ENCODE data around the gene CDC14A. TPM values are rescaled to one million over a fixed set of nuclear protein-coding genes. Genes with fewer than 3 reads are reported as not detected.

Gene CDC14A
- total and polyA plus RNA-seq, 5 experiments from 2014 or later, result 17.1 to 63.4 (median 31.5) TPM

- Mint-ChIP-seq H3K27me3 (no peaks in the 10 kb centered on the region), H3K4me3 (peak overlapping the region in 9 of 10 donors; percentile 3 to 68 (median 46)), H3K36me3 (peaks cover 18 to 31% (median 23%) of the 10 kb centered on the region in 3 donors), H3K4me1 (peaks cover 42 to 82% (median 74%) of the 10 kb centered on the region in 4 donors), H3K9me3 (peaks cover 0 to 11% (median 0%) of the 10 kb centered on the region in 9 donors), H3K27ac (peak overlapping the region; percentile 58 to 92 (median 81))
- POLR2A ChIA-PET, result interaction anchor here (1.1 to 1.8 kb wide), 4 partner anchors 9 to 35 kb away, joined by 3 to 5 read pairs (median 5); no protein-coding TSS in a partner anchor
- ATAC-seq, result peak; percentile 52 to 86
- DNase-seq, result peak in 4 of 10 donors; percentile 4 to 43 (median 24)
Observed at GRCh38 chr1:100414693-100415497, 62.6 kb downstream of the CDC14A start.

- H3K9me3 Mint-ChIP-seq, result peaks cover 0 to 11% (median 0%) of the 10 kb centered on the region in 9 donors
- peak overlapping the region in 1 of 10 donors; percentile 37 for H3K4me3 Mint-ChIP-seq
- H3K27me3 Mint-ChIP-seq, result no peaks in the 10 kb centered on the region
- POLR2A ChIA-PET, result interaction anchor here (1.1 to 1.8 kb wide), 3 partner anchors 15 to 35 kb away, joined by 3 to 5 read pairs (median 5); no protein-coding TSS in a partner anchor
- H3K36me3 Mint-ChIP-seq, result peaks cover 18 to 31% (median 23%) of the 10 kb centered on the region in 3 donors
- peaks cover 42 to 85% (median 74%) of the 10 kb centered on the region in 4 donors for H3K4me1 Mint-ChIP-seq
- peak overlapping the region in 7 of 10 donors; percentile 37 to 92 (median 81) for H3K27ac Mint-ChIP-seq
- DNase-seq (no peak), ATAC-seq (no peak)
Observed at GRCh38 chr1:100415498-100415778, 63.1 kb downstream of the CDC14A start.

GRCh38 chr1:100419072-100419471 is 66.8 kb downstream of the CDC14A start:
- Mint-ChIP-seq H3K36me3 (peaks cover 15 to 30% (median 25%) of the 10 kb centered on the region in 3 donors), H3K27me3 (no peaks in the 10 kb centered on the region), H3K4me1 (peaks cover 31 to 87% (median 69%) of the 10 kb centered on the region in 4 donors), H3K4me3 (no peak overlapping the region), H3K27ac (peak overlapping the region in 3 of 10 donors; percentile 29 to 38 (median 30)), H3K9me3 (peaks cover 0 to 11% (median 0%) of the 10 kb centered on the region in 9 donors)
- POLR2A ChIA-PET, result interaction anchor here (1.0 kb wide), 1 partner anchor 18 kb away, joined by 3 read pairs; no protein-coding TSS in a partner anchor
- no peak for ATAC-seq
- no peak for DNase-seq

GRCh38 chr1:100422065-100422464 is 69.8 kb downstream of the CDC14A start:
- DNase-seq, result no peak
- Mint-ChIP-seq H3K4me1 (peaks cover 25 to 76% (median 58%) of the 10 kb centered on the region in 4 donors), H3K27me3 (no peaks in the 10 kb centered on the region), H3K27ac (peak overlapping the region in 5 of 10 donors; percentile 15 to 94 (median 51)), H3K36me3 (peaks cover 11 to 37% (median 33%) of the 10 kb centered on the region in 3 donors), H3K4me3 (peak overlapping the region in 6 of 10 donors; percentile 4 to 62 (median 30)), H3K9me3 (peaks cover 0 to 11% (median 0%) of the 10 kb centered on the region in 9 donors)
- POLR2A ChIA-PET, result interaction anchor here (0.7 to 1.2 kb wide), 4 partner anchors 10 to 31 kb away, joined by 3 to 4 read pairs (median 3); no protein-coding TSS in a partner anchor
- ATAC-seq, result no peak

GRCh38 chr1:100423832-100424337 is 71.6 kb downstream of the CDC14A start:
- H3K27me3 Mint-ChIP-seq, result no peaks in the 10 kb centered on the region
- peaks cover 25 to 75% (median 51%) of the 10 kb centered on the region in 4 donors for H3K4me1 Mint-ChIP-seq
- POLR2A ChIA-PET, result interaction anchor here (1.2 to 2.2 kb wide), 6 partner anchors 10 to 72 kb away, joined by 3 to 9 read pairs (median 6); partner anchors contain the start of gene CDC14A
- no peaks in the 10 kb centered on the region for H3K9me3 Mint-ChIP-seq
- DNase-seq, result peak in 1 of 10 donors; percentile 19
- H3K27ac Mint-ChIP-seq, result peak overlapping the region; percentile 41 to 95 (median 88)
- H3K36me3 Mint-ChIP-seq, result peaks cover 9 to 27% (median 27%) of the 10 kb centered on the region in 3 donors
- peak; percentile 52 to 79 for ATAC-seq
- peak overlapping the region; percentile 0 to 73 (median 60) for H3K4me3 Mint-ChIP-seq

- Mint-ChIP-seq H3K4me3 (peak overlapping the region in 1 of 10 donors; percentile 6), H3K36me3 (peaks cover 12 to 43% (median 29%) of the 10 kb centered on the region in 3 donors), H3K9me3 (peaks cover 0 to 2% (median 0%) of the 10 kb centered on the region in 9 donors), H3K27ac (peak overlapping the region in 4 of 10 donors; percentile 18 to 72 (median 31)), H3K4me1 (peaks cover 16 to 59% (median 48%) of the 10 kb centered on the region in 4 donors), H3K27me3 (no peaks in the 10 kb centered on the region)
- no peak for DNase-seq
- POLR2A ChIA-PET, result interaction anchor here (0.6 kb wide), 1 partner anchor 24 kb away, joined by 3 read pairs; no protein-coding TSS in a partner anchor
- no peak for ATAC-seq
Observed at GRCh38 chr1:100428160-100428559, 75.9 kb downstream of the CDC14A start.

- H3K27ac Mint-ChIP-seq, result peak overlapping the region in 3 of 10 donors; percentile 43 to 68 (median 53)
- POLR2A ChIA-PET, result interaction anchor here (1.6 kb wide), 1 partner anchor 11 kb away, joined by 6 read pairs; no protein-coding TSS in a partner anchor
- ATAC-seq, result no peak
- H3K36me3 Mint-ChIP-seq, result peaks cover 22 to 41% (median 25%) of the 10 kb centered on the region in 3 donors
- H3K9me3 Mint-ChIP-seq, result peaks cover 0 to 18% (median 3%) of the 10 kb centered on the region in 9 donors
- DNase-seq, result no peak
- H3K27me3 Mint-ChIP-seq, result no peaks in the 10 kb centered on the region
- peaks cover 19 to 56% (median 46%) of the 10 kb centered on the region in 4 donors for H3K4me1 Mint-ChIP-seq
- no peak overlapping the region for H3K4me3 Mint-ChIP-seq
Observed at GRCh38 chr1:100430325-100430756, 78.0 kb downstream of the CDC14A start.

GRCh38 chr1:100431954-100432353 is 79.6 kb downstream of the CDC14A start:
- peak overlapping the region in 2 of 10 donors; percentile 3 to 22 for H3K4me3 Mint-ChIP-seq
- no peak for ATAC-seq
- H3K27me3 Mint-ChIP-seq, result no peaks in the 10 kb centered on the region
- H3K36me3 Mint-ChIP-seq, result peaks cover 22 to 46% (median 27%) of the 10 kb centered on the region in 3 donors
- POLR2A ChIA-PET, result interaction anchor here (0.9 to 1.1 kb wide), 2 partner anchors 9 to 29 kb away, joined by 3 read pairs; no protein-coding TSS in a partner anchor
- peaks cover 0 to 20% (median 3%) of the 10 kb centered on the region in 9 donors for H3K9me3 Mint-ChIP-seq
- no peak for DNase-seq
- peaks cover 19 to 60% (median 47%) of the 10 kb centered on the region in 4 donors for H3K4me1 Mint-ChIP-seq
- H3K27ac Mint-ChIP-seq, result peak overlapping the region; percentile 13 to 77 (median 43)

- POLR2A ChIA-PET, result interaction anchor here (0.9 to 2.2 kb wide), 4 partner anchors 11 to 36 kb away, joined by 3 to 8 read pairs (median 4); no protein-coding TSS in a partner anchor
- Mint-ChIP-seq H3K4me1 (peaks cover 16 to 59% (median 48%) of the 10 kb centered on the region in 4 donors), H3K4me3 (peak overlapping the region in 2 of 10 donors; percentile 3 to 39)
Observed at GRCh38 chr1:100433563-100433962, 81.3 kb downstream of the CDC14A start.

GRCh38 chr1:100434831-100435230 is 82.5 kb downstream of the CDC14A start:
- peaks cover 0 to 20% (median 3%) of the 10 kb centered on the region in 9 donors for H3K9me3 Mint-ChIP-seq
- POLR2A ChIA-PET, result interaction anchor here (0.6 to 2.2 kb wide), 4 partner anchors 11 to 38 kb away, joined by 3 to 8 read pairs (median 4); no protein-coding TSS in a partner anchor
- DNase-seq, result no peak
- H3K36me3 Mint-ChIP-seq, result peaks cover 24 to 39% (median 27%) of the 10 kb centered on the region in 3 donors
- no peak for ATAC-seq
- no peaks in the 10 kb centered on the region for H3K27me3 Mint-ChIP-seq
- H3K4me3 Mint-ChIP-seq, result peak overlapping the region in 3 of 10 donors; percentile 2 to 59 (median 16)
- H3K4me1 Mint-ChIP-seq, result peaks cover 22 to 67% (median 58%) of the 10 kb centered on the region in 4 donors
- peak overlapping the region; percentile 7 to 96 (median 66) for H3K27ac Mint-ChIP-seq

More at GRCh38 chr1:100433563-100433962, 81.3 kb downstream of the CDC14A start:
- Mint-ChIP-seq H3K27ac (peak overlapping the region in 7 of 10 donors; percentile 1 to 96 (median 47)), H3K9me3 (peaks cover 0 to 20% (median 3%) of the 10 kb centered on the region in 9 donors), H3K27me3 (no peaks in the 10 kb centered on the region), H3K36me3 (peaks cover 24 to 43% (median 27%) of the 10 kb centered on the region in 3 donors)
- DNase-seq (no peak), ATAC-seq (no peak)

GRCh38 chr1:100438375-100438774 is 86.1 kb downstream of the CDC14A start:
- Mint-ChIP-seq H3K36me3 (peaks cover 21 to 30% (median 24%) of the 10 kb centered on the region in 3 donors), H3K4me1 (peaks cover 23 to 75% (median 63%) of the 10 kb centered on the region in 4 donors), H3K27me3 (no peaks in the 10 kb centered on the region), H3K4me3 (peak overlapping the region in 3 of 10 donors; percentile 4 to 60 (median 24)), H3K9me3 (peaks cover 0 to 20% (median 3%) of the 10 kb centered on the region in 9 donors), H3K27ac (peak overlapping the region; percentile 86 to 98 (median 92))
- POLR2A ChIA-PET, result interaction anchor here (1.0 to 3.4 kb wide), 2 partner anchors 16 to 86 kb away, joined by 3 to 24 read pairs; partner anchors contain the start of gene CDC14A
- no peak for ATAC-seq
- DNase-seq, result no peak

Measured in naive thymus-derived CD8-positive, alpha-beta T cell (primary cell).